NCI-H345 treated with DMSO at 0.1 percent for 48 hours (cell line): ENCODE measurements around the gene CHST11.

Experiments used
- DNase-seq: peaks from one replicate; lab custom pipeline; 2025; ENCODE audit not compliant: unreplicated experiment; lab: John Stamatoyannopoulos, UW

CHST11 gene

DNA sequence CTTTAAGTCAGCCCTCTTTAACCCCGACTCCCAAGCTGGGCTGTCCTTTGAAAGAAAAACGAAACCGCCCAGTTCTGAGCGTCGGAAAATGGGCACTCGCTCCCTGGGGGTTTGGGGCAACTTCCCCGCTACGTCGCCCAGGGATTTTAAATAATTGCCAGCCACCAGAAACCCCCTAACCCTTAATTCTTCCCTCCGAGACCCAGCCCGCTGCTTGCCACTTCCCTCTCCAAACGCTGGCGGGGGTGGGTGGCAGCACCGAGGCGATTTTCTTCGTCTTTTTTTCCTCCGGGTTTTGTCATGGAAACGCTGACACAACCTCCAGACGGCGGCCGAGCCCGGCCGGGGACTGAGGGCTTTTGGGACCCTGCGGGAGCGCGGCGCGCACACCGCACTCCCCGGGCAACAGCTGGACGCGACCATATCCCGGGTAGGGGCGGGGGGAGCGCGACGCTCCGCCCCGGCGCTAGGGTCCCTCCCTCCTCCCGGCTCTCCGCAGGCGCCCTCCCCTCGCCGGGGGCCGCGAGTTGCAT lies at the start of gene CHST11:
Gene CHST11, plus strand, starts transcription at position 532 of the 533 bp plus-strand sequence.
- peak; percentile 82 for DNase-seq

DNA sequence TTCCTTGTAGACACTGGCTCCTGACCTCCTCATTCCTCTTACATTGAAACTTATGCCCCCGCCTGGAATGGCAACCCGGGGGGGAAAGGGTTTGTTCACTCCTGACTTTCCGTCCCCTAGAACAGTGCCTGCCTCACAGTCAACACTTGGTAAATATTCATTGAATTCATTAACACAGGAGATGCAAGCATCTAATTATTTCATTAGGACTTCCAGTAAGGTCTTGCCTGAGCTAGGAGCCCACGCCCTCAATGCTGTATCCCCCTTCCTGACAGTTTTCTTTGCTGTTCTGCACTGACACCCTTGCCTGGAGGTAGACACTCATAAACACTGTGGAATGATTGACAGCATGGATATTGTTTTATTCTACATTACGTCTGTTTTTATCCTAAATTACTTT lies 49.3 kb upstream of the CHST11 start:
- DNase-seq = no peak

DNA sequence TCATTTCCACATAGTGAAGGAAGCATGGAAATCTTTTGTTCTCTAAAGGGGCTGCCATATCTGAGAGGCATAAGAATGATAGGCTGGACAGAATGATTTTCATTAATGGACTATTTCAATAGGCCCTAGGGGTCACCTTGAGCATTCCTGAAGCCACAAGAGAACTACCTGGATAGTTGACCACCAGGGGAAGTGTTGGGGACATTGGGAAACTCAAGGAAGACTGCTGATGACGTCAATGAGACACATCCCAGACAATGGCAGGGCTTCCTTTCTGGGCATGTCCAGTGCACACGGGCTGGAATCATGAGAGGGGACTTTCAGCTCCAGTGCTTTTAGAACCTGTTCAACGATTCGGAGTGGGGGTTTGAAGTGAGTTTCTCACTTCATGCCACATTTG lies 48.8 kb upstream of the CHST11 start:
- no peak for DNase-seq

DNA sequence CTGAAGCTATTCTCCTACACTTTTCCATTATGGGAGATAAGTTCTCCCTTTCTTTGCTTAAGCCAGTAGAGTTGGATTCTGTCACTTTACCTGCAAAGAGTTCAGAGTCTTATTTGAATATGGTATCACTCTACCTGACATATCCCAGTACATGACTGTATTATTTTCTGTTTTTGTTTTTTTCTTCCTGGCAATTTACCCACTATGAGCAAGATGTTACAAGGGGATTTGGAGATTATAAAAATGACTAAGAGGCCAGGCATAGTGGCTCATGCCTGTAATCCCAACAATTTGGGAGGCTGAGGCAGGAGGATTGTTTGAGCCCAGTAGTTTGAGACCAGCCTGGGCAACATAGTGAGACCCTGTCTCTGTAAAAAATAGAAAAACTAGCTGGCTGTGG lies 46.4 kb upstream of the CHST11 start:
- no peak for DNase-seq

DNA sequence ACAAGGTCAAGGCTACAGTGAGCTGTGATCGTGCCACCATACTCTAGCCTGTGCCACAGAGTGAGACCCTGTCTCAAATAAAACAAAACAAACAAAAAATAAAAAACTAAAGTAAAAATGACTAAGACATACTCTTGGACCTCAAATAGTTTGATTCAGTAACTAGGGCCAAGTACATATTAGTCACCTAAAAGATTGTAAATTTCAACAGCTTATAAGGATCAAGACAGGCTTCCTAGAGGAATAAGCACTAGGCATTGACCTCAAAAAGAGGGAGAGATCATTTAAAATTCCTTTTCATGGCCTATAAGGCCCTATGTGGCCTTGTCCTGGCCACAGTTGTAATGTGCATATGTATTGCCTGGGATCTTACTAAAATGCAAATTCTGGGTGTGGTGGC lies 46.0 kb upstream of the CHST11 start:
- DNase-seq = no peak

DNA sequence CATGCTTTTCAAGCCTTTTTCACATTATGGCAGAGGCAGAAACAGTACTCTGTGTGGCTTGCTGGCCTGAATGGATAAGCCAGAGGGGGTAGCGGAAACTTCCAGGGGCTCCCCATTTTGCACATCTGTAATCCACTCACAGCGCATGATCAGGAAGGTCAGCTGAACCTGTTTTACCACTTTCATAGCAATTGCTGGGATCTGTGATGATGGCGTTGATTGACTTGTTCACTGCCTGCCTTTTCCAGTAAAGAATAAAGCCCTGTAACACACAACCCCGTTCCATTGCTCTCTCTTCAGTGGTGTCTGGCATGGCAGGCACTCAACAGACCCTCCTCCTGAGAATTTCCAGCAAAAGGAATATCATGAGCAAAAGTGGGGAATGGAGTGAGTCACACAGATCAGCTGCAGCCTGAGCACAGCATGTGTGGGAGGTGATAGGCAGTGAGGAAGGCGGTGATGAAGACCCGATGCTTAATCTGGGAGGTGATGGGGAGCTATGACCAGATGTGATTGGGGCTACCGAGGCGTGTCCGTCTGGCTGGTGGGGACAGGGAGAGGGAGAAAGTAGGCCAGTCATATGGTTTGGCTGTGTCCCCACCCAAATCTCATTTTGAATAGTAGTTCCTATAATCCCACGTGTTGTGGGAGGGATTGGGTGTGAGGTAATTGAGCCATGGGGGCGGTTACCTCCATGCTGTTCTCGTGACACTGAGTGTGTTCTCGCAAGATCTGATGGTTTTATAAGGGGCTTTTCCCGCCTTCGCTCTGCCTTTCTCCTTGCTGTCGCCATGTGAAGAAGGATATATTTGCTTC lies 44.7 kb upstream of the CHST11 start:
- DNase-seq = no peak

DNA sequence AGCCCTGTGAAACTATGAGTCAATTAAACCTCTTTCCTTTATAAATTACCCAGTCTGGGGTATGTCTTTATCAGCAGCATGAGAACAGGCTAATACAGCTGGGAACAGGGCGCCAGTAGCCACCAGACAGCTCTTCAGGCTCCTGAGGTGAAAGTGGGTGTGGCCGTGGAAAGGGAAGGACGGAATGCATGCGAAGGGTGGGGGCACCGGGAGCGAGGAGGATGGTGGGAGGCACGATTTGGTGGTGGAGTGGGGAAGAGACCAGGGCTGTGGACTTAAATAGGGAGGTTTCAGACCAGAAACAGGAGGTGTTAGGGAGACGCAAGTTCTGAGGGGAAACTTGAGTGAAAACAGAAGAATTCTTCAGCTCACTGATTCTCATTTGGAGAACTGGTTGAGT lies 44.1 kb upstream of the CHST11 start:
- DNase-seq = no peak

DNA sequence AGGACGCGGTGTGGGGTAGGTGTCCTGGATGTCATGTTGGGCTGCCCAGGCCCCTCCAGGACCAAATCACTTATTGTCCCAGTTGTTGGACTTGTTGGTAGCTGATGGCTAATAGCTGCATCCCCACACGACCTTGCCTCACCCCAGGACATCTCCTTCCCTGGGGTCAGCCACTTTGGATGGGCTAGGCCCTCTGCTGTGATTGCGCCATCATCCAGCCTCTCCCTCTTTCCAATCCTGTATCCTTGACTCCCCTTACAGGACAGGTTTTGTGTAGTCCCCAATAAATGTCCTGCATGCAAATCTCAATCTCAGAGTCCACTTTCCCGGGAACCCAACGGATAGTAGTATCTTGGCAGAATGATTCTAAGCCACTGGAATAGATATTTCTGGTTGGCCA lies 43.4 kb upstream of the CHST11 start:
- no peak for DNase-seq

DNA sequence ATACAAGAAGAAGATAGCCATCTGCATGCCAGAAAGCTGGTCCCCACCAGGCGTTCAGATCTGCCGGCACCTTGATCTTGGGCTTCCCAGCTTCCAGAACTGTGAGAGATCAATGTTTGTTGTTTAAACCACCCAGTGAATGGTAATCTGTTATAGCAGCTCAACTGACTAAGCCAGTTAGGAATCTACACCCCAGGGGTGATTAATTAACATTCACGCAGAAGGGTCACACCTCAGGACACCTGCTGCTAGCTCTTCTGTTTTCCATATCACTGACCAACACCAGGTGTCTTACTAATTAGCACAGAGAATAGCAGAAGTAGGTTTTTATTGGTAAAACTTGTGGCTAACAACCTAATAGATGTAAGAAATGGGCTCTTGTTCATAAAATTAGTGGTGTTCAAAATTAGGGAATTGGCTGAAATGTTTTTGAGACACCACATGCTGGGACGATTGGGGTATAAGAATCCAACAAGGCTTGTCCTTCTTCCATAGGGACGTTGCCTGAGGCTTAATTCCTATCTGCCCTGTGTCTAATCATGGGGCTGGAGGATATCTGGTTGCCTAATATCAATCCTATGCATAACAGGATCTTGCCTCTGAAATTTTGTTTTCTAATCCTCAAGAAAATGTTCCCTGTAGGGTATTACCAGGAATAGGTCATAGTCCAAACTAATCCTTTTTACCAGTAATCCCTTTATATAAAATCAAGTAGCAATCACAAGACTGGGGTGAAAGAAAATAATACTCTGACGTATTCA lies 42.0 kb upstream of the CHST11 start:
- no peak for DNase-seq

DNA sequence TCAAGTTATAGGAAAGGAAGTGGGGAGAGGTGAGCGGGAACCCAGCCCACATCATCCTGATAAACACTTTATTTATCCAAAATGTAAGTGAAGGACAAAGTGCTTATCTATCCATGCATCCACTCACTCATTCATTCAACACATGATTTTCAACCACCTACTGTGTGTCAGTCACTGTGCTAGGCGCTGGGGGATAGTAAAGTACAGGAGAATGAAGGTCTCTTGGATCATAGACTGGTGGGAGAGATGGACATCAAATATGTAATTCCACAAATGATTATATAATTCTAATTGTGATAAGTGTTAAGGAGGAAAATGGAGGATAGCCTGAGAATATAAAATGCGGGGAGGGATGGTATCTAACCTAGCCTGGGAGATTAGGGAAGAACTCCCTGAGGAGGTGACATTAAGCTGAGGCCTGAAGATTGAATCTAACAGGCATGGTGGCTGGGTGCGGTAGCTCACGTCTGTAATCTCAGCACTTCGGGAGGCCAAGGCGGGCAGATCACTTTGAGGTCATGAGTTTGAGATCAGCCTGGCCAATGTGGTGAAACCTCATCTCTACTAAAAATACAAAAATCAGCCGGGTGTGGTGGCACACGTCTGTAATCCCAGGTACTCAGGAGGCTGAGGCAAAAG lies 41.3 kb upstream of the CHST11 start:
- DNase-seq = no peak

DNA sequence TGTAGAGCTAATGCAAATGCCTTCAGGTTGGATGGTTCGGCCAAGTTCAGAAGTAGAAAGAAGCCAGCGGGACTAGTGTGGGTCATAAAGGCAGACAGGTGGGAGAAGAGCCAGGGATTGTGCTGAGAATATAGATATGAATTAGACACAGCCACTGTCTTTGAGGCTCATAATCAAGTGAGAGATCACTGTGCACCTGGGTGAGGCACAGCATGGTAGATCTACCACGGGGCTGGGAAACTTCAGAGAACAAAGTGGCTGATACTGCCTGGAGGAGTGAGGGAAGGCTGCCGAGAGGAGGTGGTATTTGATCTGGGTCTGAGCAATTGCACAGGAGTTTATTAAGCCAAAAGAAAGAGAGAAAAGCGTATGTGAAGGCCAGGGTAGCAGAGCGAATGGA lies 40.6 kb upstream of the CHST11 start:
- no peak for DNase-seq

DNA sequence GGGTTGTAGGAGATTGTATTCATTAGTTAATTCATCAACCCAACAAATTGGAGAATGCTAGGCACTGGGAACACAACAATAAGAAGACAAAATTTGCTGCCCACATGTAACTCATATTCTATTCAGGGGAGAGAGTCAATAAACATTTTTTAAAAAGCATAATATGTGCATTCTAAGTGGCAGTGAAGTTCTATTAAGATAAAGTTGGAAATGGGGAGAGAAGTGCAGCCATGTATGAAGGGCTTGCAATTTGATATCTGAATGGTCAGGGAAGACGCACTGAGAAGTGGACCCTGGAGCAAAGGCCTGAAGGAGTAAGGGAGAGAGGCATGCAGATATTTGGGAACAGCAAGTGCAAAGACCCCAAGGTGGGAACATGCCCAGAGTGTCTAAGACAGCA lies 40.2 kb upstream of the CHST11 start:
- no peak for DNase-seq

DNA sequence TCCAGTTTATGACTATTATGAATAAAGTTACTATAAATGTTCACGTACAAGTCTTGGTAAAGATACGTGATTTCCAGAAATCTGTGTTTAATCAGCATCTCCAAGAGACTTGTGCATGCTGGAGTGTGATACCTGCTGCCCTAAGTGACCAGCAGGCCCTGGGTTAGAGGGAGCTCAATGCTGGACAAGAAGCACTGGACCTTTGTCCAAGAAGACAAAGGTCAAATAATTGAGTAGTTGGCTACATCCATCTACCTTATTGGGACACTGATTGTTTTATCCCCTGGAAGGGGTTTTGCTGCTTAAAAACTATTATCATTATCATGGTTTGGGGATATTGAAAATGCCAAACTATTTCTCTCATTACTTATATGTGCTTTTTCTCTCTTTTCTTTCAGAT lies 37.0 kb upstream of the CHST11 start:
- DNase-seq = no peak

DNA sequence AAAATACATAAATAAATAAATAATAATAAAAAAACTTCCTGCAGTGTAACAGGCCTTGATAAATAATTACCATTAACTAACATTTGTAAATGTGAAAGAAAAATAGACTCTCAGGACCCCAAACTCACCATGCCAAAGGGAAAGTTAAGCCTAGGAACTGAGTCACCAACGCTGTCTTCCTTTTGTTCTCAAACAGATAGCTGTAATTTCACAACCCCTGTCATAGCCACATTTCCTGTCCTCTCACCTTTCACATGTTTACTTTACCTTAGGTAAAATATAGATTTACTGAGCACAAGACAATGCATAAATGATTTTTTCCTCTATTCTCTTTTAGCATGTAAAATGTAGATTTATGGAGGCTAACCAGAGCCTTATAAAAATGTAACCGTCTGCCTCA lies 35.9 kb upstream of the CHST11 start:
- no peak for DNase-seq

DNA sequence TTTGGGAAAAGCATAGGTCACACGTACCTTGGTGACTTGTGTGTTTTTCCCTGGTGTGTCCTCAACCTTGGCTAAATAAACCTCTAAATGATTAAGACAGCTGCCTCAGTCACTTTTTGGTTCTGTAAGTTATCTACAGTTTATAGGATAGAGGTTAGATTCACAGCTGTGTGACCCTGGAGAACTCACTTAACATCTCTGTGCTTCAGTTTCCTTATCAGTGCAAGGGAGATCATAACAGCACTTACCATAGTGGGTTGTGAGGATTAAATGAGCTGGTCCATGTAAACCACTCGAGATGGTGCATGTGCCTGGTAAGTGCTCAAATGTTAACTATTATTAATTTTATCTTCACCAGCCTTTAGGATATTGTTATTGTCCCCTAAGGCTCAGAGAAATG lies 35.4 kb upstream of the CHST11 start:
- DNase-seq = no peak

DNA sequence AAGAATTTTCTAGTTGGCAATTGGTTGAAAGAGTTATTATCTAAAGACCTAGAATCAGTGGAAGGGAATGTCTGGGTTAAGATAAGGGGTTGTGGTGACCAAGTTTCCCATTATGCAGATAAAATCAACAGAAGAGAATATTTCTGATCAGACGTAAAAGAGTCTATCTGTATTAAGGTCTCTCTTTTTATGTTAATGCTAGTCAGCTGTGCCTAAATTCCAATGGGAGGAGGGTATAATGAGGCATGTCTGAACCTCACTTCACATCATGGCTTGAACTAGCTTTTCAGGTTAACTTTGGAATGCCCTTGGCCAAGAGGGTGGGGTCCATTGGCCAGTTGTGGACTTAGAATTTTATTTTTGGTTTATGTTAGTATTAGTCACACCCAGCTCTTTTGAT lies 34.3 kb upstream of the CHST11 start:
- no peak for DNase-seq

DNA sequence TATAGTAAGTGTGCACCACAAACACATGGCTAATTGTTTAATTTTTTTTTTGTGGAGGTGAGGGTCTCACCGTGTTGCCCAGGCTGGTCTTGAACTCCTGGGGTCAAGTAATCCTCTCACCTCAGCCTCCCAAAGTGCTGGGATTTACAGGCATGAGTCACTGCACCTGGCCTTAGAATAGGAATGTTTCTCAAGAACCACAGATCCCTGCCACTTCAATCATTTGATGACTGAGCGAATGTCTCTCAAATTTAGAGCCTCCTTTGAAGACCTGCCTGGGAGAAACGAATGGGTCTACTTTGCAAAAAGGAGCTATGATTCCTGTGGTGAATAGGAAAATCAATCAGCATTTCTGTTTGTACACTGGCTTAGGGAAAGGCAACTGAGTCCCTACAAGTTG lies 33.5 kb upstream of the CHST11 start:
- no peak for DNase-seq

DNA sequence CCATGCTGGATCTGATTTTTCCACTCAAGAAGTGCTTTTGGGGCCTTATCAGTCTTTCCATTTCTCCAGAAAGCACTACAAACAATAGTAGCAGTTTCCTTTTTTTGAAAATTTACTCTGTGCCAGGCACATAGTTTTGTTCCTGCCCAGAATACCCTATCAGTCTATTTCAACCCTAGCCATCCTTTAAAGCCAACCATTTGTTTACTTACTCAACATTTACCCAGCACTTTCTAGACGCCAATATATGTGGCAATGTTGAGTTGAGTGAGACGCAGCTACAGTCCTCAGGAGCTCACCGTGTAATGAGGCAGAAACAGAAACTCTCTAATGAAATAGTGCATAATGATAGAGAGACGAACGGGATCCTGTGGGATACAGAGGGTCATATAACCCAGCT lies 32.9 kb upstream of the CHST11 start:
- DNase-seq = no peak

DNA sequence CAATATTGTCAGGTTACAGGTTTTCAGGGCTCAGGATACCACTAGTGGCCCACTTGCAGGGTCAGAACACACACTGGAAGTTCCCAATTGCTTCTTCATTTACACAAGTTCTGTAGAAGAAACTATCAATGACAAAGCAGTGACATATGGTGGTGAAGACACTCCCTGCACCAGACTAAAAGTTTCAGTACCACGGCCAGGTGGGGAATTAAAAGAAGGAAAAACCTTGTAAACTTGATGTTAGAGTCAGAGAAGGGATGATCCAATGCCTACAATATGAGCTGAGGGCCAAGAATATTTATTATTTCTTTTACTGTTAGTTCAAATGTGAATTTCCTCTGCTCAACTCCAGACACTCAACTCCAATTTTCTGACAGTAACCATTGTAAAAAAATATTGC lies 31.8 kb upstream of the CHST11 start:
- no peak for DNase-seq

DNA sequence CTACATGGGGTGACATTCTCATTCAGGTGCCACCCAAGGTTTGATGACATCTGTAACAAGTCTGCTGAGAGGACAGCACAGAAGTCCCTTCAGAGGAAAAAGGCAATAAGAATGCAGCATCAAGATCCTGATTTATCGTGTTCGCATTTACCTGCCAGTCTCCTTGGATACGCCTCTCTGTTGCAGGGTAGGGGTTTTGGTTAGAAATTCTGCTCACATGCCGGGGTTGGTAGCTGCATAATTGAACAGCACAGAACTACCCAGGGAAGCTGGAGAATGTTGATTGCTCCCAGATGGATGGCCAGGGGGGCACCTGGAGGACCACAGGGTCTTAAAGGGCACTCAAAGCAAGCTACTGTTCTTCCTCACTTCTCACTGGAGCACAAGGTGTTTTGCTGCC lies 31.1 kb upstream of the CHST11 start:
- DNase-seq = no peak

DNA sequence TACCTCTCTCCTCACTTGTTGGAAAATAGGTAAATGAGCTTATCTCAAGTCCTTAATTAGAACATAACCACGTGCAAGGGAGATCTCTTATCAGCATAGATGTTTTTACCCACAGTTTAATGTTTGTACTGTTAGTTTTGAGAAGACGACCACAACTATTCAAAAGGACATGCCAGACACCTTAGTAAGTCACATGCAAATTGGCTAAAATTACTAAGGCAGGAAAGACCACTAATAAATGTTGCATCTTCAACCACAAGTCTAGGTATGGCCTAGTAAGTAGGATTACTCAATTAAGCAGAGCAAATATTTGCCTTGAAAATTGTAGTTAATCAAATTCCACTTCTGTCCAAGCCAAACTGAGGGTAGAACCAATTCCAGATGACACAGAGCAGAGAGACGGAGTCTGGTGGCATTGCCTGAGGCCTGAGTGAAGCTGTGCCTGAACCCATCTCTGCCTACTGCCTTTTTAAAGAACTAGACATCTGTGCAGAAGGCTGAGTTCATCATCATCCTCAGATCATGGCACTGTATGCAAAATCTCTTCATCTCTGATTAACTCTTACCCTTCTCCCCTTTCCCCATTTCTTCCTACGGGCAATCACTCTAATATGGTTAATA lies 29.7 kb upstream of the CHST11 start:
- no peak for DNase-seq
